Stimulated activated CD4-positive, alpha-beta T cell treated with anti-CD3 and anti-CD28 coated beads, Interleukin-15, amount 100 ng/mL, for 24 hours (primary cell): Measurements from ENCODE around the gene LTBP1.

Experiments
- DNase-seq: peaks from one replicate; pipeline ENCODE4 v3.0.0-alpha.2; 2020

The LTBP1 gene

DNA sequence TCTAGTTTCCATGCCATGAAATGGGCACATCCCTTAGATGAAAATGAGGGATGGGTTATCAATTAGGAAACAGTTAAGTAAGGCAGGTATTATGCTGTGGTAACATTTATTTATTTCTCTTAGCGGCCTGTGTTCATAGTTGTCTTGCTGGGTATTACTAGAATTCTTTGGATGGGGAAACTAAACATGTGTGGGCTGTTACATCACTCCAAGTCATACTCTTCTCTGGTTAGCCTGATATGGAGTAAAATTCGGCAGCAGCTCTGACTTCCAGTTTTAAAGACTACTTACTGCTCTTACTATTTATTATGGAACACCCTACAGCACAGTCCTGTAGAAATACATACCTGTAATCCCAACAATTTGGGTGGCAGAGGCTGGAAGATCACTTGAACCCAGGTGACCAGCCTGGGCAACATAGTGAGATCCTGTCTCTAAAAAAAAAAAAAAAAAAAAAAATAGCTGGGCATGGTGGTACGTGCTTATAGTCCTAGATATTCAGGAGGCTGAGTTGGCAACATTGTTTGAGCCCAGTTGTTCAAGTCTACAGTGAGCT lies 496.6 kb downstream of the LTBP1 start:
- no peak for DNase-seq

DNA sequence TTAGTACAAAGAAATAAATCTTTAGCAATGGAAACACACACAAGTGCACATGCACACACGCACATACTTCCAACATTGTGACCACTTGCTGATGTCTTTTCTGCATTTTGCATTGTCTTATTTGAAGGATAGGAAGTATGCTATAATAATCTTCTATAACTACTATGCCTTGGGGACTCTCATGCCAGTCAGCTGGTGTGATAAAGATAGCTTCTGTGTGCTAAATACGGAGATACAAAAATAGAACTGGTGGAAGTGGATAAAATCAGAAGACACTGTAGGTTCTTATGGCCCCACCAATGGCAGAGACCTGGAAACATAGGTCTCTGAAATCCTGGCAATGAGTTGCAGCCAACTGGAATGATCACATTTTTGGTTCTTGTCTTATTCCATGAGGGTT lies 498.2 kb downstream of the LTBP1 start:
- DNase-seq, result no peak

DNA sequence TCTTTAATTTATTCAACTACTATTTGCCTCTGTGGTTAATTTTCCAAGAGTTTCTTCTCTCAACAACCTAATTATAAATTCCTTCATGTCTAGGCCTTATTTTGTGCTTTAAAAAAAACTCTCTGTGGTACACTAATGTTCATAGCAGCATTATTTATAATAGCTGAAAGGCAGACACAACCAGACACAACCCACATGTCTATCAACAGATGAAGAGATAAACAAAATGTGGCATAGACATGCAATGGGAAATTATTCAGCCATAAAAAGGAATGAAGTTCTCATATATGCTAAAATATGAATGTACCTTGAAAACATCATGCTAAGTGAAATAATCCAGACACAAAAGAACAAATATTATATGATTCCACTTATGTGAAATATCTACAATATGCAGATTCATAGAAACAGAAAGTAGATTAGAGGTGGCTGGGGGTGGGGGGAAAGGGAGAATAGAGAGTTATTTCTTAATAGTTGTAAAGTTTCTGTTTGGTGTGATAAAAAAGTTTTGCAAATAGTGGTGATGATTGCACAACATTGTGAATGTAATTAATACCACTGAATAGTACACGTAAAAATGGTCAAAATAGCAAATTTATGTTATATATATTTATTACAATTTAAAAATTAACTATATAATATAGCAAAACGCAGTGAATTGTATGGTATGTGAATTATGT lies 501.6 kb downstream of the LTBP1 start:
- DNase-seq, result no peak
